Liver (tissue), 9 donors: ENCODE data around the gene BAK1. TPM values are rescaled to one million over a fixed set of nuclear protein-coding genes. Genes with fewer than 3 reads are reported as not detected.

ENCODE experiments used
- DNase-seq: peaks from one replicate; pipeline ENCODE4 v3.0.0-alpha.2; 2017; ENCODE audit warnings: low spot score
- H3K27ac ChIP-seq, 2 donors: one replicate each; pipeline ENCODE4 v1.7.0; 2013; ENCODE audit warnings: inconsistent platforms in 2 of 2, low read length in 2 of 2, control low read depth in 1 of 2, low read depth in 1 of 2, mild to moderate bottlenecking in 1 of 2
- H3K27me3 ChIP-seq, 4 donors: one replicate each; pipeline versions ENCODE4 v1.6.1 to v1.7.0; 2013; ENCODE audit warnings: low read length in 3 of 4, inconsistent platforms in 1 of 4, mild to moderate bottlenecking in 1 of 4, moderate library complexity in 1 of 4; ENCODE audit not compliant: control insufficient read depth in 4 of 4, insufficient read depth in 4 of 4
- H3K36me3 ChIP-seq, 4 donors: one replicate each; pipeline versions ENCODE4 v1.6.1 to v1.7.0; 2013; ENCODE audit warnings: low read length in 3 of 4, mild to moderate bottlenecking in 3 of 4, low read depth in 1 of 4, moderate library complexity in 1 of 4; ENCODE audit not compliant: control insufficient read depth in 4 of 4, insufficient read depth in 3 of 4
- H3K4me1 ChIP-seq, 4 donors: one replicate each; pipeline versions ENCODE4 v1.6.1 to v1.7.0; 2013; ENCODE audit warnings: low read length in 3 of 4, mild to moderate bottlenecking in 3 of 4, moderate library complexity in 1 of 4; ENCODE audit not compliant: control insufficient read depth in 4 of 4, insufficient read depth in 4 of 4
- H3K4me3 ChIP-seq, 3 donors: one replicate each; pipeline versions ENCODE4 v1.6.1 to v1.7.0; 2013; ENCODE audit warnings: low read length in 3 of 3, control low read depth in 1 of 3, low read depth in 1 of 3, mild to moderate bottlenecking in 1 of 3
- H3K9ac ChIP-seq, 2 donors: one replicate each; pipeline ENCODE4 v1.7.0; 2013; ENCODE audit warnings: low read length in 2 of 2, mild to moderate bottlenecking in 2 of 2, moderate library complexity in 2 of 2, control low read depth in 1 of 2, low read depth in 1 of 2
- H3K9me3 ChIP-seq, 4 donors: one replicate each; pipeline versions ENCODE4 v1.6.1 to v1.7.0; 2013; ENCODE audit warnings: low read length in 3 of 4; ENCODE audit not compliant: control insufficient read depth in 4 of 4
- CTCF ChIP-seq: fragments of 150-350 bp; IDR thresholded peaks from 2 replicates; pipeline ENCODE4 v1.5.1; 2017; ENCODE audit warnings: improper control_type of control experiment, low read depth, low read length; ENCODE audit not compliant: missing input control
- EGR1 ChIP-seq, 2 donors: IDR thresholded peaks; 2 replicates each; pipeline ENCODE4 v1.6.1; 2016 to 2018; ENCODE audit warnings: antibody characterized with exemption in 2 of 2, low read depth in 2 of 2
- FOXA1 ChIP-seq: IDR thresholded peaks from 2 replicates; pipeline ENCODE4 v1.6.1; 2016; ENCODE audit warnings: antibody characterized with exemption
- FOXA2 ChIP-seq: IDR thresholded peaks from 2 replicates; pipeline ENCODE4 v1.6.1; 2016; ENCODE audit warnings: antibody characterized with exemption
- GABPA ChIP-seq, 2 donors: IDR thresholded peaks in 1 of 2; conservative IDR thresholded peaks in 1 of 2; 2 replicates each; pipeline ENCODE4 v1.6.1; 2016; ENCODE audit warnings: antibody characterized with exemption in 2 of 2, mild to moderate bottlenecking in 1 of 2, moderate library complexity in 1 of 2
- HNF4A ChIP-seq, 2 donors: conservative IDR thresholded peaks; 2 replicates each; pipeline ENCODE4 v1.6.1; 2016; ENCODE audit warnings: antibody characterized with exemption in 2 of 2, mild to moderate bottlenecking in 2 of 2
- HNF4G ChIP-seq: IDR thresholded peaks from 2 replicates; pipeline ENCODE4 v1.6.1; 2016; ENCODE audit warnings: antibody characterized with exemption
- JUND ChIP-seq, 2 donors: IDR thresholded peaks; 2 replicates each; pipeline ENCODE4 v1.6.1; 2016; ENCODE audit warnings: antibody characterized with exemption in 2 of 2
- NR2F2 ChIP-seq: IDR thresholded peaks from 2 replicates; pipeline ENCODE4 v1.6.1; 2016; ENCODE audit warnings: antibody characterized with exemption
- RAD21 ChIP-seq, 2 donors: IDR thresholded peaks; 2 replicates each; pipeline ENCODE4 v1.6.1; 2016; ENCODE audit warnings: antibody characterized with exemption in 2 of 2, mild to moderate bottlenecking in 2 of 2
- RXRA ChIP-seq, 2 donors: IDR thresholded peaks; 2 replicates each; pipeline ENCODE4 v1.6.1; 2017 to 2018; ENCODE audit warnings: antibody characterized with exemption in 2 of 2, mild to moderate bottlenecking in 1 of 2
- SP1 ChIP-seq: IDR thresholded peaks from 2 replicates; pipeline ENCODE4 v1.6.1; 2018; ENCODE audit warnings: antibody characterized with exemption, mild to moderate bottlenecking
- TAF1 ChIP-seq: conservative IDR thresholded peaks from 2 replicates; pipeline ENCODE4 v1.6.1; 2016; ENCODE audit warnings: antibody characterized with exemption, mild to moderate bottlenecking
- YY1 ChIP-seq: IDR thresholded peaks from 2 replicates; pipeline ENCODE4 v1.6.1; 2016; ENCODE audit warnings: antibody characterized with exemption, mild to moderate bottlenecking
- WGBS: extraction: QIAGEN DNeasy Blood & Tissue Kit; methylation state at CpG from one replicate; pipeline ENCODE4 v1.1.7; 2013; 5-methylcytosine and 5-hydroxymethylcytosine counted together
- polyA plus RNA-seq, 2 donors: library from polyadenylated mRNA; stranded (reverse) in 1 of 2; unstranded in 1 of 2; fragments of 200-250 nt in 1 of 2; fragments of >200 nt in 1 of 2; fragmentation: Nextera tagmentation in 1 of 2; extraction: Ambion mirVana in 1 of 2; gene quantifications; one replicate each; pipeline versions ENCODE4 v1.2.1 to v1.2.3, GENCODE V29; 2013 to 2015
- total RNA-seq, 2 donors: library from RNA; depleted of rRNA; stranded (reverse); fragments of >200 nt; gene quantifications; one replicate each; pipeline ENCODE4 v1.2.3, GENCODE V29; 2014
- TF ChIP-seq, protein P1 (sequence below): IDR thresholded peaks from 2 replicates; pipeline ENCODE4 v1.6.1; 2016; ENCODE audit warnings: antibody characterized with exemption
- TF ChIP-seq, protein P2 (sequence below): IDR thresholded peaks from 2 replicates; pipeline ENCODE4 v1.6.1; 2016; ENCODE audit warnings: antibody characterized with exemption, mild to moderate bottlenecking
- TF ChIP-seq, protein P3 (sequence below): IDR thresholded peaks from 2 replicates; pipeline ENCODE4 v1.6.1; 2016; ENCODE audit warnings: antibody characterized with exemption
- donor health status: healthy.
- donor health status: healthy.
- donor health status: healthy.
- donor health status: healthy.
- donor health status: healthy.

BAK1 gene
- total and polyA plus RNA-seq, 4 donors: 2.4 to 8.7 (median 5.3) TPM

DNA sequence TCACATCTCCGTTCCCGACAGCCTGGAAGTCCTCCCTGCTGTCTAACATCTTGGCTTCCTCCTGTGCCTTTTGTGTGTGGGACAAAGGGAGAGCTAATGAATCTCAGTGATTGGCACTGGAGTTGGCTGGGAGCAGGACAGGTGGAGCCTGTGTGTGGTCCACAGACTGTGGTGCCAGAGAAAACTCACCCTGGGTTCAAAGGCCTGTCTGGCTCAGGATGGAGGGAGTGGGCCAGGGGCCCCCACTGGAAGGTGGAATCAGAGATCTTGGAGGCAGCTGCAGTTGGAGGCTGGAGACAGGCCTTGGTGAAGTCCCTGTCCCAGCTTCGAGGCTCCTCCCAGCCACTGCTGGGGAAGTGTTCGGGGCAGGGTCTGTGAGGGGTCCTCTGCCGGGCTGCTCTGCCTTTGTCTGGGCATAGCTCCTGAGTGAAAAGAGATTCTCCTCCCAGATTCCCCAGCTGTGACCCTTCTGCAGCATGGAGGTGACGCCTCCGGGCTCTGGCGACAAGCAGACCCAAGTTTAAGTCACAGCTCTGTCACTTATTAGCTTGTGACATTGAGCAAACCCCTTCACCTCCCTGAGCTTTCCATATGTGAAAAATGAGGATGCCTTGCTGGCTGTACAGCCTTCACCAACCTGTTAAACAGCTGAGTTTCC lies 27.2 kb upstream of the BAK1 start:
- no peaks in the 10 kb centered on the region for H3K27me3 ChIP-seq
- no peak for TF ChIP-seq NR2F2
- no peak for TF ChIP-seq SP1
- TF ChIP-seq GABPA (IDR thresholded peaks at IDR 0.05 in 1 of 2, conservative IDR thresholded peaks at IDR 0.05 in 1 of 2): no peak
- TF ChIP-seq FOXA2: no peak
- no peak for TF ChIP-seq RAD21 (IDR thresholded peaks at IDR 0.05)
- TF ChIP-seq, protein P1, sequence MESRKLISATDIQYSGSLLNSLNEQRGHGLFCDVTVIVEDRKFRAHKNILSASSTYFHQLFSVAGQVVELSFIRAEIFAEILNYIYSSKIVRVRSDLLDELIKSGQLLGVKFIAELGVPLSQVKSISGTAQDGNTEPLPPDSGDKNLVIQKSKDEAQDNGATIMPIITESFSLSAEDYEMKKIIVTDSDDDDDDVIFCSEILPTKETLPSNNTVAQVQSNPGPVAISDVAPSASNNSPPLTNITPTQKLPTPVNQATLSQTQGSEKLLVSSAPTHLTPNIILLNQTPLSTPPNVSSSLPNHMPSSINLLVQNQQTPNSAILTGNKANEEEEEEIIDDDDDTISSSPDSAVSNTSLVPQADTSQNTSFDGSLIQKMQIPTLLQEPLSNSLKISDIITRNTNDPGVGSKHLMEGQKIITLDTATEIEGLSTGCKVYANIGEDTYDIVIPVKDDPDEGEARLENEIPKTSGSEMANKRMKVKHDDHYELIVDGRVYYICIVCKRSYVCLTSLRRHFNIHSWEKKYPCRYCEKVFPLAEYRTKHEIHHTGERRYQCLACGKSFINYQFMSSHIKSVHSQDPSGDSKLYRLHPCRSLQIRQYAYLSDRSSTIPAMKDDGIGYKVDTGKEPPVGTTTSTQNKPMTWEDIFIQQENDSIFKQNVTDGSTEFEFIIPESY: no peak
- TF ChIP-seq, protein P2, sequence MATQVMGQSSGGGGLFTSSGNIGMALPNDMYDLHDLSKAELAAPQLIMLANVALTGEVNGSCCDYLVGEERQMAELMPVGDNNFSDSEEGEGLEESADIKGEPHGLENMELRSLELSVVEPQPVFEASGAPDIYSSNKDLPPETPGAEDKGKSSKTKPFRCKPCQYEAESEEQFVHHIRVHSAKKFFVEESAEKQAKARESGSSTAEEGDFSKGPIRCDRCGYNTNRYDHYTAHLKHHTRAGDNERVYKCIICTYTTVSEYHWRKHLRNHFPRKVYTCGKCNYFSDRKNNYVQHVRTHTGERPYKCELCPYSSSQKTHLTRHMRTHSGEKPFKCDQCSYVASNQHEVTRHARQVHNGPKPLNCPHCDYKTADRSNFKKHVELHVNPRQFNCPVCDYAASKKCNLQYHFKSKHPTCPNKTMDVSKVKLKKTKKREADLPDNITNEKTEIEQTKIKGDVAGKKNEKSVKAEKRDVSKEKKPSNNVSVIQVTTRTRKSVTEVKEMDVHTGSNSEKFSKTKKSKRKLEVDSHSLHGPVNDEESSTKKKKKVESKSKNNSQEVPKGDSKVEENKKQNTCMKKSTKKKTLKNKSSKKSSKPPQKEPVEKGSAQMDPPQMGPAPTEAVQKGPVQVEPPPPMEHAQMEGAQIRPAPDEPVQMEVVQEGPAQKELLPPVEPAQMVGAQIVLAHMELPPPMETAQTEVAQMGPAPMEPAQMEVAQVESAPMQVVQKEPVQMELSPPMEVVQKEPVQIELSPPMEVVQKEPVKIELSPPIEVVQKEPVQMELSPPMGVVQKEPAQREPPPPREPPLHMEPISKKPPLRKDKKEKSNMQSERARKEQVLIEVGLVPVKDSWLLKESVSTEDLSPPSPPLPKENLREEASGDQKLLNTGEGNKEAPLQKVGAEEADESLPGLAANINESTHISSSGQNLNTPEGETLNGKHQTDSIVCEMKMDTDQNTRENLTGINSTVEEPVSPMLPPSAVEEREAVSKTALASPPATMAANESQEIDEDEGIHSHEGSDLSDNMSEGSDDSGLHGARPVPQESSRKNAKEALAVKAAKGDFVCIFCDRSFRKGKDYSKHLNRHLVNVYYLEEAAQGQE: no peak
- TF ChIP-seq RXRA (IDR thresholded peaks at IDR 0.05): no peak
- no peak for TF ChIP-seq EGR1 (IDR thresholded peaks at IDR 0.05; ENCODE audit: low read depth in 2 of 2)
- TF ChIP-seq CTCF: no peak
- TF ChIP-seq, protein P3, sequence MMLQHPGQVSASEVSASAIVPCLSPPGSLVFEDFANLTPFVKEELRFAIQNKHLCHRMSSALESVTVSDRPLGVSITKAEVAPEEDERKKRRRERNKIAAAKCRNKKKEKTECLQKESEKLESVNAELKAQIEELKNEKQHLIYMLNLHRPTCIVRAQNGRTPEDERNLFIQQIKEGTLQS: no peak
- TF ChIP-seq JUND (IDR thresholded peaks at IDR 0.05): no peak
- no peak for TF ChIP-seq FOXA1
- no peak for TF ChIP-seq YY1
- no peak for TF ChIP-seq HNF4A (conservative IDR thresholded peaks at IDR 0.05)
- TF ChIP-seq HNF4G: no peak
- no peak overlapping the region for H3K9ac ChIP-seq
- no peak overlapping the region for H3K4me3 ChIP-seq
- no peak overlapping the region for H3K27ac ChIP-seq
- peaks cover 0 to 3% (median 1%) of the 10 kb centered on the region in 4 donors for H3K9me3 ChIP-seq
- 69% methylated on average over 8 of the region's 8 CpGs for WGBS
- H3K36me3 ChIP-seq: no peaks in the 10 kb centered on the region
- DNase-seq: no peak
- peaks cover 0 to 5% (median 0%) of the 10 kb centered on the region in 4 donors for H3K4me1 ChIP-seq

DNA sequence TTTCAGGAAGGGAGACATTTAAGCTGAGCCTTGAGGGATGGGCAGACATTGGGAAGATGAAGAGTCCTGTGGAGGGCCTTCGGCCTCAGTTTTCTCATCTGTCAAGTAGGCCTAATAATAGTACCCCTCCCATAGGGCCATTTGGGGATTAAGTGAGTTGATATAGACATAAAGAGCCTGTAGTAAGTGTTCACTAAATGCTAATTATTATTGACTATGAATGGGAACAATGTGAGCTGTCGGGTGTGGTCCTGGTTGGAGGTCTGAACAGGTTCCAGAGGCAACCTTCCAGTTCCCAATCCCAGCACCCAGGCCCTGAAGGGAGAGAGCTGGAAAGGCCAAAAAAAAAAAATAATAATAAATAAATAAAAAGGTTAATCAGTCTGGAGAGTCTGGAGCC lies 26.6 kb upstream of the BAK1 start:
- Histone ChIP-seq H3K27me3 (no peaks in the 10 kb centered on the region), H3K4me1 (peaks cover 0 to 5% (median 0%) of the 10 kb centered on the region in 4 donors), H3K9ac (no peak overlapping the region), H3K9me3 (no peaks in the 10 kb centered on the region), H3K36me3 (no peaks in the 10 kb centered on the region), H3K4me3 (no peak overlapping the region), H3K27ac (no peak overlapping the region)
- 94% methylated on average over 2 of the region's 2 CpGs for WGBS
- DNase-seq: no peak
- TF ChIP-seq FOXA2 (no peak), HNF4G (no peak), HNF4A (conservative IDR thresholded peaks at IDR 0.05) (no peak), SP1 (no peak), EGR1 (IDR thresholded peaks at IDR 0.05; ENCODE audit: low read depth in 2 of 2) (no peak), YY1 (no peak), FOXA1 (no peak), GABPA (IDR thresholded peaks at IDR 0.05 in 1 of 2, conservative IDR thresholded peaks at IDR 0.05 in 1 of 2) (no peak), TAF1 (no peak), JUND (IDR thresholded peaks at IDR 0.05) (no peak), RAD21 (IDR thresholded peaks at IDR 0.05) (no peak), CTCF (no peak)
- TF ChIP-seq, protein P3: no peak
